ENCODE measurements around the gene CTTNBP2.

The CTTNBP2 gene

DNA sequence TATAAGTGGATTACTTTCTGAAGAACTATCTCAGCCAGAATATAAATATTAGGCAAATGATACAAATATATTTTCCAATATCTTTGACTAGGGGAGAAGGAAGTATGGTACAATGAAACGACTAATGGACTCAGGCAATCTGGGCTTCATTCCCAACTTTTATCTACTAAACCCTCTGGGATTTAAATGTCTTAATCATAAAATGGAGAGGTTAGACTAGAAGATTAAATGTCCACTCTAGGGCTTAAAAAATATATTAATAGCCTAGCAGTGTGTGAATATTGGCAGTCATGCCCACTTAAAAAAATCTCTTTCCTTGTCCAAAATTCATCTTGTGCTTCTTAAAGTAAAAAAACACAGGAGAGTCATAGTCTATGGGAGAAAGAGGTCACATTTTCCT lies 98.3 kb downstream of the CTTNBP2 start:
- no peak for TF ChIP-seq POLR2A (IDR thresholded peaks at IDR 0.05; ENCODE audit: low read depth, low read length)

DNA sequence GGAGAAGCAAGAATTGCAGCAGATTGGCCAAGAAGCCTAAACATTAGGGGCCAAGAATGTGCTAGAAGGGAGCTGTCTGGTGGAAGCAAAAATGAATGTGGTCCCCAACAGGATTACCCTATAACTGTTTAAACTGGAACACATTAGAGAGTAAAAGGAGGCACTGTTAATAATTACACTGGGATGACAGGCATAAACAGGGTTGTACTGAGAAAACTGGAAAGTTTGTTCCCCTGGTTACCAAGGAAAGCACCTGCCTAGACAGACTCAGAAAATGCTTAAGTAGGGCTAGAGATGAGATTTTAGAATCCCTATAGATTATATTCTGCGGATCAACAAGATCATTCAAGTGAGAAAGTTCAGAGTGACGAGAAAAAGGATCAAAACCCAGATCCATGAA lies 100.8 kb downstream of the CTTNBP2 start:
- no peak for DNase-seq (ENCODE audit: insufficient read length, low spot score)
- no peak for FAIRE-seq
- no peak for TF ChIP-seq POLR2A (IDR thresholded peaks at IDR 0.05; ENCODE audit: low read depth, low read length)

More for the DNA sequence above, 98.3 kb downstream of the CTTNBP2 start:
- no peak for DNase-seq (ENCODE audit: insufficient read length, low spot score)
- no peak for FAIRE-seq

DNA sequence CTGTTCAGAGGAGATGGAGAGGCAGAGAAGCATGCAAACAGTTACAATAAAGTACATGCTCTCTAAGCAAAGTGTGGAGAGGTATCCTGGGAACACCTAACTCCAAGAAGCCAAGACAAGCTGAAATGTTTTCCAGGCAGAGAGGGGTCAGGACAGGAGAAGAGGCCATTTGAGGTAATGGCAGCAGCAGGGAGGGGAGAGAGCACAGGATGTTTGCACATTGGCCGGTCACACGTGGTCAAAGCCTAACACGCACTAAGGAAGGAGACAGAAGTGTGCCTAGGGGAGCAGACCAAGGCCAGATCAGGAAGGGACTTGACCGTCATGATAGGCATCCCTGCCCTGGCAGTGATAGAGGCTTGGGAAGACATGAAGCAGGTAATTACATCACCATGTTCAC lies 101.5 kb downstream of the CTTNBP2 start:
- no peak for TF ChIP-seq POLR2A (IDR thresholded peaks at IDR 0.05; ENCODE audit: low read depth, low read length)
- FAIRE-seq = no peak
- no peak for DNase-seq (ENCODE audit: insufficient read length, low spot score)

DNA sequence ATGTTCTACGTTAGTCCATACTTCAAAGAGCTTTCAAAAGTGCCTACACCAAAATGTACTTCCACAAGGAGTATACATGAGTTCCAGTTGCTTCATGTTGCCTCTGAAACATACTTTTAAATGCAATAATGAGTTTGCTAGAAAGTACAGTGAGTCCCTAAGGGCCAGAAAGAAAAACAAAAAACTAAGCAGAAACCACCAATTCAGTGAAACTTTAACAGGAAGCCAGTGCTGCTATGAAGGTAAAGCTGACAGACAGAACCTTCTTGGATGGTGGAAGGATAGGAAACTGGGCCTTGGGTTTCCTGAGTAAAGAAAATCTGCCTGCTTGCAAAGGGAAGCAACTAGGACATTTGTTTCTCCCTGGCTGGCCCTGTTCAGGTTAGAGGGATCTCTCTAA lies 104.2 kb downstream of the CTTNBP2 start:
- no peak for FAIRE-seq
- TF ChIP-seq POLR2A (IDR thresholded peaks at IDR 0.05; ENCODE audit: low read depth, low read length) = no peak
- DNase-seq (ENCODE audit: insufficient read length, low spot score) = no peak

DNA sequence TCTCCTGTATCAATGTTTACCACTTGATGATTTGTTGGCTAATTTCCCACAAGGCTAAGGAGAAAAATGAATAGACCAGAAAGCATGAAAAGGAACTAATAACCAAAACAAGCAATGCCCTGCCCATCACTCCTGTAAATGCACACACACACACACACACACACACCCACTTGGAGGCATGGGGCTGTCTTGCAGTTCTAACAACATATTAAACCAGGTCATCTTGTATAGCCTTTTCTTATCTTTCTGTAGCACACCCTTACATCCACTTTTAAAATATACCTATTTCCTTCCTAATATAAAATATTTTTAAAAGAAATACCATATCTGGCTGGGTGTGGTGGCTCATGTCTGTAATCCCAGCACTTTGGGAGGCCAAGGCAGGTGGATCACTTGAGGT lies 105.3 kb downstream of the CTTNBP2 start:
- FAIRE-seq (no peak), DNase-seq (ENCODE audit: insufficient read length, low spot score) (no peak)
- TF ChIP-seq POLR2A (IDR thresholded peaks at IDR 0.05; ENCODE audit: low read depth, low read length) = no peak

DNA sequence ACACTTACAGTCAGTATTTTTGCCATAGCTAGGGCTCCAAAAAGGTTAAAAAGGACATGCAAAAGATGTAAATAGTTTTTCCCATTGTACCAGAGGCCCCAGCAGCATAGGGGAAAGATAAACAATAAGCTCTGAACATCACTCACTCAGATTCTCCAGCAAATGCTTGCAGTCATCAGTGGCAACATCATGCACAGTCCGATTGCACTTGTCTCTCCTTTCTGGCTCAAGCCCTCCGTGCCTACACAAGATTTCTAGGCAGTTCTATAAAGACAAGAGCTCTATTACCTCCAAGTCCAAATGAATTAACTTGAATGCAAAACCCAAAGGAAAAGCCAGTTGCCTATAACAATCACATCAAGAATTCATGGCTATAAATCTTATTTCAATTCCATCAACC lies 106.3 kb downstream of the CTTNBP2 start:
- no peak for TF ChIP-seq POLR2A (IDR thresholded peaks at IDR 0.05; ENCODE audit: low read depth, low read length)
- no peak for DNase-seq (ENCODE audit: insufficient read length, low spot score)
- no peak for FAIRE-seq

DNA sequence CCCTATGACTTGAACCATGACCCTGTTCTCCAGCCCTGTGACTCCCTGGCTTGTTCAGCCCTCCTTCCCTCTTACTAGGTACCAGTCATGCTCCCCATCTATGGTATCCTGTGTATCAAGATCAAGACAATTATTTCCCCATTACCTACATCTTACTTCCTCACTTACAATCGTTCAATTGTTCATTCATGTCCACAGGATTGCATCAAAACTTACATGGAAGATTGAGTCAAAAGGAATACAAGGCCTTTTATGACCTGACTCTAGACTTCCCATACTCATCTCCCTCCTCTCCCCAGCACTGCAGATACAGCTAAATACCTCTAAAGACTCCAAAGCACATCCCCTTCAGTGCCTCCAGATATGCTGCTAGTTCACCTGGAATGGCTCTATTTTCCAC lies 109.2 kb downstream of the CTTNBP2 start:
- no peak for TF ChIP-seq POLR2A (IDR thresholded peaks at IDR 0.05; ENCODE audit: low read depth, low read length)
- FAIRE-seq = no peak

DNA sequence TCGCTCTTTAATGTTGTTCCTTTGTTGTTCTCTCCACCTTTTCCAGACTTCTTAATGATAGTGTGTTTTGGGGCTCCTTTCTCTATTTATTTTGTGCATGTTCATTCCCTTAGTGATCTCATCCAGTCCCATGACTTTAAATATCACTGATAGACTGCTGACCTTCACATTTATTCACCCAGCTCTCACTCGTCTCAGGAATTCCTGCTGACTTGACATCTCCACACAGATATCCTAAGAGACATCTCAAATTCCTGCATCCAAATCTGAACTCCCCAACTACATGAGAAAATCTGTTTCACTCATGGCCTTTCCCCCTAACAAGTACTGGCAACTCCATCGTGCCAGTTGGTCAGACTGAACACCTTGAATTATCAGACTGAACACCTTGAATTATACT lies 111.2 kb downstream of the CTTNBP2 start:
- DNase-seq (ENCODE audit: insufficient read length, low spot score) (no peak), FAIRE-seq (no peak)
- no peak for TF ChIP-seq POLR2A (IDR thresholded peaks at IDR 0.05; ENCODE audit: low read depth, low read length)

More for the DNA sequence above, 109.2 kb downstream of the CTTNBP2 start:
- no peak for DNase-seq (ENCODE audit: insufficient read length, low spot score)

DNA sequence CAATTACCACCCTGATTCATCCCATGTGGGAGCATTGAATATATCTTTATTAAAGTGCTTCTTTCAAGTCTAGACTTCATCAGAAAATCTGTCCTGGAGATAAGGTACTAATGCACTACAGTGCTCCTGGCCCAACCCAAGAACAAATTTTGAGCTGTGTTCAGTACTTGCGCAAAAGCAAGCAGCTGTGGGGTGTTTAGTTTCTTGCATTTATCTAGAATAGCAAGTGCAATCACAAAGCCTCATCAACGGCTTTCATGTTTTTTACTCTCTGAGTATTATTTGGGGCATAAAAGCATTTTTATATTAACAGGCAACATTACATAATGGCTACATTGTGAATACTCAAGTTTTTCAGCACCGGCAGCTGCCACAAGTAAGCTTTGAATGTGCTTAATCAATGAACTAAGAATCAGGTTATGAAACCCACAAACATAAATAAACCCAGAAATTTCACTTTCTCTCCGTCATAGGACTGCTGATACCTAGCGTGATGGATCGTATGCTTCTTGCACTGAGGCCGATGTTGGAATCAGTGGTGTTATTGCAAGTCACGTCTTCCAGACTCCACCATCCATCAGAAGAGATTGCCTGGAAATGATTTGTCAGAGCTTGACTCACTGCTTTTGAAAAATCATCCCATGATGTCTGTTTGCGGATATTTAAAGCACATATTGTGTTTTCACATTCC lies 113.1 kb downstream of the CTTNBP2 start:
- TF ChIP-seq POLR2A (IDR thresholded peaks at IDR 0.05; ENCODE audit: low read depth, low read length) = no peak
- FAIRE-seq = no peak
- no peak for DNase-seq (ENCODE audit: insufficient read length, low spot score)

DNA sequence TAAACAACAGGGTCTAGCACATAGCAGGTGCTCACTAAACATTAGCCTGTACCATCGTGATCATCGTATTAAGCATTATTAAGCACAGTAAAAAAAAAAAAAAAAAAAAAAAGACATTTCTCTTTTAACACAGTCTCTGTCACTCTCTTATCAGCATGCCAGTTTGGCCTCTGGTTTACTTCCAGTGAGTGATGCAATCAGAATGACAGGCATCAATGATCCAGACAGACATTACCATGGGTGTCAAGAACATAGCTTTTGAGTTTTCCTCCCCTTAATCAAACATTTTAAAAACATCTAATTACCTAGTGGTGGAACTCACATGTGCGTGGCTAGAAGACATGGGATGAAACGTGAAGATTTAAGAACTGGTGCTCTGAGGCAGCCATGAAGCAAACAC lies 115.8 kb downstream of the CTTNBP2 start:
- no peak for FAIRE-seq
- TF ChIP-seq POLR2A (IDR thresholded peaks at IDR 0.05; ENCODE audit: low read depth, low read length) = no peak
- no peak for DNase-seq (ENCODE audit: insufficient read length, low spot score)

DNA sequence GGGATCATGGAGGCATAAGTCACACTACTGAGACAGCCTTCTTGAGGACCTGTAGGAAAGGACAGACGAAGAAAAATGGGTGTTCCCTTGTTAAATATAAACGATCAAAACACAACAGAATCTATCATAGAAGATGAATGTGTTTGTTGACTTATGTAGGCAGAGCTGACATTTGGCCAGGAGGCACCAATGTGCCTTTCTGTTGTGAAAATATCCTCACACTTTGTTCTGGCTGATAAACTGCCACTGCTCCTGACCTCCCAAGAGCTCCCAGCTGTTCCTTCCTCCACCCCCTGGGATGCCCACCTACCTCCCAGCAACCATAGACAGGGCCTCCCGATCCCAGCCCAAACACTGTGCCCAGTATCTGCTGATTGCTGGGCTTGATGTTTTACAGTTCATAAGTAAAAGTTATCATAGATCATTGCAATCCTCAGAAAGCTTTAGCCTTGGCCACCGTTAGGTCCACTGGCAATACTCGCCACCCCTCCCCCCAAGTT lies 116.6 kb downstream of the CTTNBP2 start:
- FAIRE-seq (no peak), DNase-seq (ENCODE audit: insufficient read length, low spot score) (no peak)
- no peak for TF ChIP-seq POLR2A (IDR thresholded peaks at IDR 0.05; ENCODE audit: low read depth, low read length)

DNA sequence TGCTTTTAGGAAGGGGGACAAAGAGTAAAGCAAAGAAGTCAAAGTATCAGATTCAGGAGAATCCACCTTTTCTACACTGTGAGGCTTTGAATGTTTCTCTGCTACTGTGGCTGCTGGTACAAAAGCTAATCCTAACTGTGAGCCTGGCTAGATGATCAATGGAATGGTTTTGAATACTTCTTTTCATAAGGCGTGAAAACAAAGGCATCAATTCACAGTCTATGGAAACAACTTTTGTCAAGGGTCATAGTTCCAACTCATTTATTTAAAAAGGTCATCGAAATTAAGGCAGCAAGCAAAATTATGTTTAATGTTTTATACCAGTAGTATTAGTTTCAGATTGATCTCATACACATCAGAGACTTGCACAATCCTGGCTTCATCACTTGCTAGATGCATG lies 118.1 kb downstream of the CTTNBP2 start:
- FAIRE-seq (no peak), DNase-seq (ENCODE audit: insufficient read length, low spot score) (no peak)
- TF ChIP-seq POLR2A (IDR thresholded peaks at IDR 0.05; ENCODE audit: low read depth, low read length) = no peak

DNA sequence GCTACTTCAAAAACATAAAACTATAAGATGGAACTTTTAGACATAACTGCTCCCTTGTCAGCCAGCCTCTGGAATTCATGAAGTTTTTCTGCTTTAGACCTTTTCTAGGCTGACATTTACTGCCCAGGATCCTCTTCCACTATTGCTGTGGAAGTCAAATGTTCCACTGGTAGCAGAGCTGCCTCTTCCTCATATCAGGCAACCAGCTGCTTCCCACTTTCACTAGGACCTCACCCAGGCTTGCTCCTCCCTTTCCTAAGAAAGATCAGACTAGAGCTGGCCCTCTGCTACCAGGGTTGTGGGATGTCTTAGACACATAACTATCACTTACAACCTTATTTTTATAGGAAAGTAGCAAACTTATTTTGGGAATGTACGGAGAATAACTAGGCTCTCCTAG lies 121.5 kb downstream of the CTTNBP2 start:
- DNase-seq (ENCODE audit: insufficient read length, low spot score) (no peak), FAIRE-seq (no peak)
- TF ChIP-seq POLR2A (IDR thresholded peaks at IDR 0.05; ENCODE audit: low read depth, low read length) = no peak

DNA sequence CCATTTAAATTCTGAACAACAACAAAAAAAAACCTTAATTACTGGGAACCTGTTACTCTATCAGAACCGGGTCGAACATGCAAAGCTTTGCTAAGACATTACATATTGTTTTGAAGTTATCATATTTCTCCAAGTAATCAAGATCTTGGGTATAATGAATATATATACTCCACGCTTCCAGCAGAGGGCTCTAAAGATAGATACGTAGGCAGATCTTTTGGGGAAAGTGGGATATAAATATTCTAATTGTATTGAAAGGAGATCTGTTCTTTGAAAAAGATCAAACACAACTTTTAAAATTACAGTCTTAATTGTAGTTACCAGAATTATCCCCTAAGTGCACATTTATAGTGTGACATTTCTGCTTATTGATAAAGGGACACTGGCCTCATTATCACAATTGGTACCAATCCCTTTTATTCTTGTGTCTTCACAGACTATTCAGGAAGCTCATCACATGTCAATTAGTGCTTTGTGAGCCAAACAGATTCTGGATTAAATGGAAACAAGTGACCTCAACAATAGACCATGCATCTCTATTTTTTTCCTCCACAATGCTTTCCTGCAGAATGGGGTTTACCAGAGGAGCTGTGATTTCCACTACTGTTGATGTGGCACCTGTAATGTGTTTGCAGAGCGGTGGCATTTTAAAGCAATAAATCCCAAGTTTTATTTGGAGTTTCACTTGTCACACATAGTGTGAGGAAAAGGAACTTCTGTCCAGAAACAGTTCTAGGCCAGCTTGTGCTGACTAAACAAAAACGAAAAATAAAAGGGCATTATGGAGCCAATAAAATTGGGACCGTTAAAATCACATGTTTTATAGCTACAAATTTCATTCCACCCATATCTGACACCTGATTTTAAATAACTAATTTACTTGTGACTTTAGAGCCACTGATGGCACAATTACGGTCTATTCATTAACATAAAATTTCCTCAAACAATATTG lies 122.4 kb downstream of the CTTNBP2 start:
- no peak for DNase-seq (ENCODE audit: insufficient read length, low spot score)

More for the DNA sequence above, 122.4 kb downstream of the CTTNBP2 start:
- no peak for FAIRE-seq
- no peak for TF ChIP-seq POLR2A (IDR thresholded peaks at IDR 0.05; ENCODE audit: low read depth, low read length)

All from H54 (cell line).